ENCODE data around the gene ANKS1A. TPM values are rescaled to one million over a fixed set of nuclear protein-coding genes. Genes with fewer than 3 reads are reported as not detected.
A peak's percentile ranks its signal among the peaks of the same experiment; 100 is the strongest.

Gene ANKS1A
- total RNA-seq, 3 donors from 2014 or later, result 30.0 to 62.4 (median 33.3) TPM

- Histone ChIP-seq H3K4me1 (ENCODE audit: low read depth) (no peaks in the 10 kb centered on the region), H3K9me3 (no peaks in the 10 kb centered on the region), H3K36me3 (ENCODE audit: low read depth) (no peaks in the 10 kb centered on the region), H3K4me3 (no peak overlapping the region)
- ATAC-seq, result no peak
- intact Hi-C loops (cut with DNase I, micrococcal nuclease), result no loop called here
- TF ChIP-seq CTCF (IDR thresholded peaks at IDR 0.05), result no peak
- DNase-seq, result peak in 1 of 3 donors; percentile 27
These were observed 183.6 kb downstream of the ANKS1A start for GRCh38 chr6:35072698-35073055.

GRCh38 chr6:35073211-35073610, 184.2 kb downstream of the ANKS1A start:
- no peaks in the 10 kb centered on the region for H3K9me3 ChIP-seq
- intact Hi-C loops (cut with DNase I, micrococcal nuclease), result no loop called here
- H3K4me3 ChIP-seq, result no peak overlapping the region
- no peaks in the 10 kb centered on the region for H3K36me3 ChIP-seq (ENCODE audit: low read depth)
- ATAC-seq (no peak), DNase-seq (peak in 1 of 3 donors; percentile 16)
- TF ChIP-seq CTCF (IDR thresholded peaks at IDR 0.05), result no peak
- no peaks in the 10 kb centered on the region for H3K4me1 ChIP-seq (ENCODE audit: low read depth)

- Histone ChIP-seq H3K9me3 (no peaks in the 10 kb centered on the region), H3K4me1 (ENCODE audit: low read depth) (no peaks in the 10 kb centered on the region), H3K4me3 (no peak overlapping the region), H3K36me3 (ENCODE audit: low read depth) (no peaks in the 10 kb centered on the region)
- ATAC-seq (no peak), DNase-seq (peak in 1 of 3 donors; percentile 41)
- intact Hi-C loops (cut with DNase I, micrococcal nuclease), result no loop called here
- TF ChIP-seq CTCF (IDR thresholded peaks at IDR 0.05), result no peak
These were observed 184.9 kb downstream of the ANKS1A start for GRCh38 chr6:35073766-35074471.

GRCh38 chr6:35076997-35077712, 188.1 kb downstream of the ANKS1A start:
- ATAC-seq (no peak), DNase-seq (peak in 1 of 3 donors; percentile 25)
- TF ChIP-seq CTCF (IDR thresholded peaks at IDR 0.05), result no peak
- Histone ChIP-seq H3K9me3 (no peaks in the 10 kb centered on the region), H3K4me1 (ENCODE audit: low read depth) (no peaks in the 10 kb centered on the region), H3K36me3 (ENCODE audit: low read depth) (no peaks in the 10 kb centered on the region), H3K4me3 (no peak overlapping the region)
- intact Hi-C loops (cut with DNase I, micrococcal nuclease), result no loop called here

- no peaks in the 10 kb centered on the region for H3K36me3 ChIP-seq (ENCODE audit: low read depth)
- intact Hi-C loops (cut with DNase I, micrococcal nuclease), result no loop called here
- no peak overlapping the region for H3K4me3 ChIP-seq
- no peaks in the 10 kb centered on the region for H3K4me1 ChIP-seq (ENCODE audit: low read depth)
- no peaks in the 10 kb centered on the region for H3K9me3 ChIP-seq
- no peak for TF ChIP-seq CTCF (IDR thresholded peaks at IDR 0.05)
- DNase-seq (peak in 1 of 3 donors; percentile 19), ATAC-seq (no peak)
These were observed 188.7 kb downstream of the ANKS1A start for GRCh38 chr6:35077713-35078105.

Data from mucosa of descending colon (tissue), 3 donors.